ENCODE results near the gene FARS2.

The FARS2 gene

GRCh38 chr6:5704708-5705107 is 443.4 kb downstream of the FARS2 start:
- FAIRE-seq: no peak

DNA sequence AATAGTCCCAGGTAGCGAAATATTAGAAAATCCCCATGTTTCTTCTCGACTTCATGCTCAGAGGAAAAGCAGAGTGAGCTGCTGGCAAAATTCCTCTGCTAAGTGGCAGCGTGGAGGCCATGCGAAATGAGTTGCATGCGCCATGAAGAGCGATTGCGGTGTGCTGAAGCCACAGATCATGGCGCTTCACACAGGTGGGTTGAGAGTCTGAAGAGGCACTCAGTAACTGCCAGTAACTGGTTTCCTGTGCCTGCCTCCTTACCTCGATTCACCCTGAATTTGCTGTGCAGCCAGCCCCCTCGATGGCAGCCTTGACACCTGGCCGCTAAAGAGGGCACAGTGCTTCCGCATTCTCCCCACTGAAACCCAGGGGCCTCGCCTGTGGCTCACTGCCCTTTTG is 443.9 kb downstream of the FARS2 start:
- no peak for FAIRE-seq

- no peak for FAIRE-seq
These were observed 445.1 kb downstream of the FARS2 start for GRCh38 chr6:5706124-5707033.

DNA sequence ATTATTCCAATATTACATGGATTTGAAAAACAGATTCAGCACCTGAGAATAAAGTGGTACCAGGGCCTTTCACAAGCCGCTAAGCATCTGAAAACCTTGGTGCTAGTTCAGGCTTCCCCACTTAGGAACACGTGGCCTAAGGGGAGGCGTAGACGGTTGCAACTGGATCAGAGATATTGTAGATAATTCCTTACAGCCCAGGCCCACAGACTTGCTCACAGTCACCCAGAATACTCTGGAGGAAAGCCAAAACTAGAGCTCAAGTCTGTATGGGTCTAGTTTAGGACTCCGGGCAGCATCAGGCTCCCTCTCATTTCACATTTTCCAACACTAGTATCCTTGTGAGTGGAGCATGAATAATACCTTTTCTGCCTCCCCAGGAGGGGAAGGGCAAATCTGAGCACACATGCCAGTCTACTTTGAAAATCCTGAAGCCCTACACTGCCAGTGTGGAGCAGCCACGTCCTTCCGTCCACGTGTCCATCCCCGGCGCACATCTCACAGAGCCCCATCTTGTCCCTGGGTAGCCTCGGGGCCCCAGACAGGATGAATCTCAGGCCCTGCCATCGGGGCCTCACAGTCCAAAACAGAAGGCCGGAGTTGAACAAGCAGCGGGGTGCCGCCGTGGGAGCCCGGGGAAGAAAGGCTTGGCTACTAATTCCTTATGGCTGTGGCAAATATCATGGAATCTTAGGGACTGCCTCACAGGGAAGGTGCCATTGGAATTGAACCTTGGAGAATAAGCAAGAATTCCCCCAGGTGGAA is 446.1 kb downstream of the FARS2 start:
- FAIRE-seq: no peak

DNA sequence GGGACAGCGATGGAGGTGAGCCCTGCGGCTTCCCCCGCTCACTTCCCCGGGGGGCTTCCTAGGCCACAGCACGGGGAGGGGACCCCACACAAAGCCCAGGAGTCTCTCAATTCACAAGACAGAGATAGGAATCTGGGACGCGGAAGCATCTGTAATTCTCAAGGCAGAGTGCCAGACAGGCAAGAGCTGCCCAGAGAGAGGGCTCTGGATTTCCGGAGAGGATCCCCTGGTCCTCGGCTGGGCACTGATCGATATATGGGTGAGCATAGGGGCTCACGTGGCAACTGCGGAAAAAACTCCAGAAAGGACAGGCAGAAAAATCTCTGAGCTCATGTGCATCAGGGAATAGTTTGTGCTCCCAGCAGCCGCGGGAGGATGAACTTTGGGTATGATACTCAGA is 449.2 kb downstream of the FARS2 start:
- no peak for FAIRE-seq

- no peak for FAIRE-seq
These were observed 449.6 kb downstream of the FARS2 start for GRCh38 chr6:5710936-5711335.

DNA sequence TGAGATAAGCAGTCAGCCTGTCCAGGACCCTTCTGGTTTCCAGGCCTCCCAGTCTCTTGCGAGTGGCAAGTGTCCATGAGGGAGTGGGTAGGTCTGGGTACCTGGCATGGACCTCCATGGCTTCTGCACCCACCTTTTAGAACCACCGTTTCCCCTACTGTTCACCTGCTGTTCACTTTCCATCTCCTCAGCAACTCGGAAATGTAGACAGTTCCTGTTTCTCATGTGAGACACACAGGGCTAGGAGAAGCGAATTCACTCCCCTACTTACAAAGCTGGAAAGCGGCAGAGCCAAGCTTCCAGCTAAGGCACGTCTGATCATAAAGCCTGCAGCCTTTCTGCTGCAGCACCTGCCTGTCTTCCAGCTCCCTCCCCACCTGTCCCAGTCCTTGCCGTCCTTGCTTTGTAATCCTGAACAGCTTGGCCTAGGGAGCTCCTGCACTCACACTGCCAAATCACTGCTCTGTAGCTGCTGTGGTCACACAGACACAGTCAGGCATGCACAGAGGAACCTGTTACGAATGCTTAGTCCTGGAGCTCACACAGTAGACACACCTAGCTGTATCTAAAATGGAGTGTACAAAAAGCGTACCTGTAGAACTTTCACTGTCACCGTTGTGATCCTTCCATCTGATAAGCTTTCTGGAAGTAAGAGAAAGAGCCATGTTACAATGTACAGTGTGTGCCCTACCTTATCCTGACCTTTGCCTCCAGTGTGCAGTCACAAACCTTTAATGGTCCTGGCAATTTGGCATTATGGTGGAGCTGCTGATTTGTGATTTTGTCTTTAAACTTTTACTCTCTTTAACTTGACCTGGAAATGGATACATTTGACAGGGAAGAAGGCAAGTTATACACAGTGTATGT is 451.3 kb downstream of the FARS2 start:
- FAIRE-seq: no peak

DNA sequence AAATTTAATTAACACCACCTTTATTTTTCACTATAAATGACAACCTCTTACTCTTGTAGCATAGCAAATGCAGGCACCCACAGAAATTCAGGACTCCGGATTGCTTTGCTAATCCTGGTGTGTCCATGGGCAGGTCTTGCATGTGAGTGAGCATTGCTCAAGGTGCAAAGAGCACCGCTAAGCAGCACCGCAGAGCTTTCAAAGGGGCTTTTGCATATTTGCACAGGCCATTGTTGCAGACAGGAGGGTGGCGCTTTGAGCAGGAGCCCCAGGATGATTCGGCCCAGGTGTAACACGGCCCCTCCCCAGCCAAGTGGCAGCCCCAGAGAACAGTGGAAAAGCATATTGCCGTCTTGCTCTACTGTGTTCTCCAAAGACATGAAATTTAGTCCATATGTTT is 452.2 kb downstream of the FARS2 start:
- no peak for FAIRE-seq

DNA sequence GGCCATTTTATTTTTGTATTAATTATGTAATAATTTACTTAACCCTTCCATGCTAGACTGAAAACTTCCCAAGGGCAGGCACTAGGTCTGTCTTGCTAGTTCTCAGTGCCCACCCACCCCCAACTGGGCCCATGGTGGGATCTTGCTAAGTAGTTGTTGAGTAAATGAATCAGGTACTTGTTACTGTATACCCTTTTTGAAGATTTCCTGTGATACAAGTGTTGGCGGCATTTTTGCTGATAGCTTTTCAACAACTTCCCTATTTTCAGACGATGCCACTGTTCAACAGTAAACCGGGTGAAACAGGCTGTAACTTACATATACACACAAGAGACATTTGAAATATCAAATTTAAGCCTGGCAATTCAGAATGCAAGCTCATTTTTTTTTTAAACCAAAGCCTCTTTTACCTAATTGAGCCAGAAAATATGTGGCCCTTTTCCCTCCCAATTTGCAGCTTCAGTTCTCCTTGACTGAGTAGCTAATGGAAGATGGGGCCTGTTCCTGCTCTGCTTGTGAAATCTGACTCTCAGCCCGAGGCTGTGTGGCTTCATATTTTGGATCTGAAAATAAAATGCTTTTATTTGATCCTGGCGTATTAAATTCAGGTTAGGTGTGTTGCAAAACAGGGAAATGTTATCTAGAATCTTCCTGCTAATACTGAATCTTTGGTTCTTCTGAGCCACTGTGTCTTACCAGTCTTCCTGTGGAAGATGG is 457.1 kb downstream of the FARS2 start:
- no peak for FAIRE-seq

GRCh38 chr6:5723841-5724691 is 462.8 kb downstream of the FARS2 start:
- FAIRE-seq: no peak

GRCh38 chr6:5724911-5725310 is 463.6 kb downstream of the FARS2 start:
- FAIRE-seq: no peak

DNA sequence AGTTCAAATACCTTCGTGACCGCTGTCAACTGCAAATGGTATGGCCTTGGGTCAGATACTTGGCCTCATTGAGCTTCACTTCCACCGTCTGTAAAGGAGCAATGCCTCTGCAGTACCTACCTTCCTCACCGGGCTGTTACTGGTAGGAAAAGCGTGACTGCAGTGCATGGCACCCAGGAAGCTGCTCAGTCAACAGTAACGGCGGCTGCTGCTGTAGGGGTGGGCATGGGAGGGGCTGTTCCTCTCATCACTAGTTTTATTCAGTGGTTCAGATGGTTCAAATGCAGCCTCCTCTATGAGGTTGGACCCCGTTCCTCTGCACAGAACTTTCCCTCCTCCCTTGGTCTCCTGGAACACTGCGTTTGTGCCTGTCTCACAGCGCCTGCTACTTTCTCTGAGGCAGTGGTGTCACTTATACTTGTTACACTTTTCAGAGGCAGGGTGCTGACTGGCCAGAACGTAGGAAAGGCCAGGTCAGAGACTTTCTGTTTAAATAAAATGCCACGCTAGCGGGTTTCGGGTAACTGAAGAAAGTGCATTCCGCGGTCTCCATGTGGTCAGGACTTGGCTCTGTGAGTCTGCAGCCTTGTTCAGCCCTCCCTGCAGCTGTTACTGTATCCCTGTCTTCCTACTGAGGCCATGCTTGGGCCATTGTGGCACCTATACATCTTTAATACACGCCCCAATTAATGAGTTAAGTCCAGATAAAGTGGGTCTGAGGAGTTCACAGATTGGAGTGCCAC is 465.8 kb downstream of the FARS2 start:
- no peak for FAIRE-seq

DNA sequence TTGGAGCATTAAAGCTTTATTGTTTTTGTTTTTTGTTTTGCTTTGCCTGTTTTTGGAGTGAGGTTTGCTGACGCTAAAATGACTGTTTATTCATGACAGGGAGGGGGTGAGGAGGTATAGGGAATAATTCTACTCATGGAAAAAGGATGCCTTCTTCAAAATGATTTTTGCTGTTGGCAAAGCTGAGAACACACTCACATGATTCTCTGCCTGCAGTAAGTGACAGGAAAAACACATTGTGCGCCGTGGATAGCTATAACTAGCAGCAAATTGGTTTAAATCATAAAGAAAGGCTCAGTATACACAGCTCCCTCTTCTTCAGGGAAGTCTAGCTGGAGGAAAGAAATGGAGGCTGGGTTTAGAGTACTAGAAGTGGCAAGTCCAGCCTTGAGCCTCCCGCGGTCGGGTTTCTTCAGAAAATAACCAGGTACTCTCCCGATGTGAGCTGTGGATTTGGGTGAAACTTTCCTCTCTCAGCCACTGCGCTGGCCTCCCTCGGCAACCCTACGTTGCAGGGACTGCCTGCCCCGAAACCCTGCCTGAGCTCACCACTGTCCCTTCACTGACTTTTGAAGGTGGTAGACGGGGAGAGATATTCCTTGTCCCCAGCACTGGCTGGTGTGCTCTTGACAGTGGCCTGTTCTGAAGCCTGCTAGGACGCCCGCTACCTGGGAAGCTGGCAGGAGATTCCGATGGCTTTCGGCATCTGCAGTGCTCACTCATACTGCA is 467.2 kb downstream of the FARS2 start:
- FAIRE-seq: no peak

DNA sequence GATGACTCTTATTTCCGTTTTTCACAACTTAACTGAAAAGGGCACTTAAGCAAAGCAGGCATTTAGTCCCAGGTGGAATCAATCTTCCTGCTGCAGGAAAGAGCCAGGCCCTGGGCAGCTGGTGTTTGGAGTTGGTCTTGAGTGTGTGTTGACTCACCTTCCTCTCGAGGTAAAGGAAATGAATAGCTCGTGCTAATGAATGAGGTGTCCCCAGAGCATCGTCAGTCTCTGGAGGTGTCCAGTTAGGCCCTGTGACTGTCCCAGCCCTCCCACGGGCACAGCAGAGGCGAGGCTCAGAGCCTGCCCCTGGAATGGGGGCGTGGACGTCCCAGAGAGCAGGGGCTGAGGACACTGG is 467.7 kb downstream of the FARS2 start:
- FAIRE-seq: no peak

DNA sequence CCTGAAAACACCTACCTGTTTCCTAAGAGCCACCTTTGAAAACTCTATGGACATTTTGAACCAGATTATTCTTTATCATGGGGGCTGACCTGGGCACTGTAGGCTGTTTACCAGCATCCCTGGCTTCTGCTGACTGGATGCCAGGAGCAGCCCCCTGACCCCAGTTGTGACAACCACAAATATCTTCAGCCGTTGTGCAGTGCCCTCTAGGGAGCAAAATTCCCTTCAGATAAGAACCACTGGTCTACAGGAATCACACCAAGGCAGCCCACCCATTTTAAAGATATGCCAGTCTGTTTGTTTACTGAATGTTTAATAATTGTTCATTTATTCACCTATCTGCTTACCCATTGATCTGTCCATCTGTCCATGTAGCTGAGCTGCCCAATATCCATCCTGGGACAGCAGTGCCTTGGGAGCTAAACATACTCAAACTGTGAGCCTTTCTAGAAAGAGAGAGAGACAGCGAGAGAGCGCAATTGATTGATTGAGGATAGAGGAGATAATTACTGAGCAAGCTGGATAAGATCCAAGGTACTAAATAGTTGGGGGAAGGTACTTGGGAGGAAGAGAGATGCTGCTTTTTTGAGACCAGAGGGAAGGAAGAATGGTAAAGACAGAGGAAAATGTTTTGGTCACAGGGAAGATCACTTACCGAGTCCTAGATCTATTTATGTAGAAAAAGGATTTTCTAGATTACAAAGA is 468.7 kb downstream of the FARS2 start:
- no peak for FAIRE-seq

DNA sequence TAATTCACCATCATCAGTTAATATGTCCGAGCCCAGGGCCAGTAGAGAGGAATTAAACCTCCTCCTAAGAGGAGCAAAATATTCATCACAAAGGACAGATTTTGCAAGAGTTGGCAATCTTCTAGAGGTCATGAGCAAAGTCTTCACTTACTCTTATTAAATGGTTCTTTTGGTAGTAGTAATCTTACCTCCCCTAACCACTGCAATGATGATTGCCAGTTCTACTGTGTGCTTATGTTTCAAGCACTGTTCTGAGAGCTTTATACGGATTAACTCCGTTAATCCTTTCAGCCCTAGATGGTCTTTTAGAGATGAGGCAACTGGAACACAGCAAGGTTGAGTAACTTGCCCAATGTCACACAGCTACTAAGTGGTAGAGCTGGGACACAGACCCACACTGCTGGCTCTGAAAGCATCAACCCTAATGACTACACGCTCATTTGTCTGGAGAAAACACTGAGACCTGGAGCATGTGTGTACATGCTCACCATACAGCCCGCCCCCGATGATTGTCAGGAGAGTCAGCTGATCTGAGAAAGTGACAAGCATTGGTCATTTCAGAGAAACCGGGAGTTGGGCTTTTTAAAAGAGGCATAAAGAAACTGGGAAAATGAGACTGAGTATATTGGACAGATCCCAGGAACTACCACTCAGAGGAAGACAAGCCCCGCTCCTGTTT is 469.4 kb downstream of the FARS2 start:
- FAIRE-seq: no peak

- FAIRE-seq: no peak
These were observed 470.1 kb downstream of the FARS2 start for GRCh38 chr6:5731435-5731834.

GRCh38 chr6:5732496-5732895 is 471.2 kb downstream of the FARS2 start:
- FAIRE-seq: no peak

Data from colon (tissue), 2 donors.